Activated T-helper 1 cell treated with anti-CD3 and anti-CD28 coated beads, Interleukin-2, amount 50 U/mL, for 16 hours (primary cell): Measurements from ENCODE around the gene NFIC.
"Not testable (repeated sequence)": the region's sequence is repeated elsewhere in the genome, so short reads cannot be mapped to it uniquely, and the experiment has no call there.

Experiments
- DNase-seq, 2 donors: peaks; one replicate each; pipeline ENCODE4 v3.0.0-alpha.2; 2020; ENCODE audit warnings: low read depth in 1 of 2, low spot score in 1 of 2

NFIC gene

GRCh38 chr19:3415695-3416094, 49.3 kb downstream of the NFIC start:
- no peak for DNase-seq

GRCh38 chr19:3420244-3420755, 53.9 kb downstream of the NFIC start:
- DNase-seq: no peak

GRCh38 chr19:3420909-3421619, 54.7 kb downstream of the NFIC start:
- no peak for DNase-seq

- not testable (repeated sequence) for DNase-seq
These were observed 55.3 kb downstream of the NFIC start for GRCh38 chr19:3421656-3422055.

- DNase-seq: no peak
These were observed 56.9 kb downstream of the NFIC start for GRCh38 chr19:3423183-3423829.

- no peak for DNase-seq
These were observed 60.0 kb downstream of the NFIC start for GRCh38 chr19:3426433-3426832.

- DNase-seq: not testable (repeated sequence)
These were observed 63.9 kb downstream of the NFIC start for GRCh38 chr19:3430366-3430680.

GRCh38 chr19:3431760-3432397, 65.5 kb downstream of the NFIC start:
- no peak for DNase-seq

- no peak for DNase-seq
These were observed 66.9 kb downstream of the NFIC start for GRCh38 chr19:3433313-3433712.

GRCh38 chr19:3433805-3434540, 67.6 kb downstream of the NFIC start:
- no peak for DNase-seq

GRCh38 chr19:3434630-3435553, 68.5 kb downstream of the NFIC start:
- peak; percentile 92 to 93 for DNase-seq

- peak; percentile 23 to 32 for DNase-seq
These were observed 73.7 kb downstream of the NFIC start for GRCh38 chr19:3440082-3440481.

- DNase-seq: no peak
These were observed 75.0 kb downstream of the NFIC start for GRCh38 chr19:3441089-3441985.

GRCh38 chr19:3441986-3442329, 75.6 kb downstream of the NFIC start:
- no peak for DNase-seq

GRCh38 chr19:3442487-3443071, 76.2 kb downstream of the NFIC start:
- no peak for DNase-seq

- DNase-seq: no peak
These were observed 77.7 kb downstream of the NFIC start for GRCh38 chr19:3443840-3444694.

GRCh38 chr19:3444695-3445234, 78.4 kb downstream of the NFIC start:
- DNase-seq: no peak

GRCh38 chr19:3446657-3447056, 80.3 kb downstream of the NFIC start:
- DNase-seq: not testable (repeated sequence)
